OCI-LY3 (cell line): ENCODE measurements around the gene SOX12.

Experiments
- H2AFZ ChIP-seq: fragments of 200-600, 300-600 bp; shearing (Covaris generic); 2 replicates; pipeline ENCODE4 v1.6.0; 2014; ENCODE audit warnings: antibody characterized with exemption, low read depth, low read length
- H3K27ac ChIP-seq: fragments of 200-600, 300-600 bp; sonication (generic); 2 replicates; pipeline ENCODE4 v1.5.1; 2014; ENCODE audit warnings: mild to moderate bottlenecking, low read length, moderate library complexity, mixed read lengths
- H3K27me3 ChIP-seq: fragments of 200-600, 300-600 bp; sonication (generic); 2 replicates; pipeline ENCODE4 v1.6.1; 2014; ENCODE audit warnings: low read depth, low read length, mixed read lengths
- H3K36me3 ChIP-seq: fragments of 200-600, 300-600 bp; sonication (generic); replicated peaks from 2 replicates; pipeline ENCODE3; 2014; ENCODE audit warnings: low read depth, low read length, mixed read lengths
- H3K4me1 ChIP-seq: fragments of 300-600, 200-600 bp; sonication (generic); 2 replicates; pipeline ENCODE4 v1.6.1; 2014; ENCODE audit warnings: low read length, mixed read lengths
- H3K4me2 ChIP-seq: fragments of 200-600, 300-600 bp; sonication (generic); 2 replicates; pipeline ENCODE4 v1.6.1; 2014; ENCODE audit warnings: low read length, mixed read lengths
- H3K4me3 ChIP-seq: fragments of 300-600, 200-600 bp; sonication (generic); 2 replicates; pipeline ENCODE4 v1.5.1; 2014; ENCODE audit warnings: antibody characterized with exemption, mild to moderate bottlenecking, low read length, moderate library complexity
- H3K79me2 ChIP-seq: fragments of 300-600, 200-600 bp; shearing (Covaris generic); 2 replicates; pipeline ENCODE4 v1.6.1; 2014; ENCODE audit warnings: mild to moderate bottlenecking, low read length, mixed read lengths
- H3K9ac ChIP-seq: fragments of 300-600, 200-600 bp; shearing (Covaris generic); 2 replicates; pipeline ENCODE4 v1.6.0; 2014; ENCODE audit warnings: mild to moderate bottlenecking, low read length, moderate library complexity
- H3K9me3 ChIP-seq: fragments of 200-600, 300-600 bp; shearing (Covaris generic); 2 replicates; pipeline ENCODE4 v1.6.1; 2014; ENCODE audit warnings: low read length, mixed read lengths; ENCODE audit not compliant: insufficient read depth
- H4K20me1 ChIP-seq: fragments of 200-600, 300-600 bp; sonication (generic); 2 replicates; pipeline ENCODE4 v1.6.1; 2016; ENCODE audit warnings: low read length, mixed read lengths; ENCODE audit not compliant: insufficient read depth
- EZH2phosphoT487 ChIP-seq: fragments of 200-600 bp; shearing (Covaris generic); IDR thresholded peaks from 2 replicates; pipeline ENCODE4 v1.6.1; 2018; ENCODE audit warnings: antibody characterized with exemption, mixed run types, low read depth
- TF ChIP-seq, protein P1 (sequence below): fragments of 200-600, 300-600 bp; sonication (generic); IDR thresholded peaks from 2 replicates; pipeline ENCODE4 v1.5.1; 2014; ENCODE audit warnings: antibody characterized with exemption, low read length, low read depth

Gene SOX12

DNA sequence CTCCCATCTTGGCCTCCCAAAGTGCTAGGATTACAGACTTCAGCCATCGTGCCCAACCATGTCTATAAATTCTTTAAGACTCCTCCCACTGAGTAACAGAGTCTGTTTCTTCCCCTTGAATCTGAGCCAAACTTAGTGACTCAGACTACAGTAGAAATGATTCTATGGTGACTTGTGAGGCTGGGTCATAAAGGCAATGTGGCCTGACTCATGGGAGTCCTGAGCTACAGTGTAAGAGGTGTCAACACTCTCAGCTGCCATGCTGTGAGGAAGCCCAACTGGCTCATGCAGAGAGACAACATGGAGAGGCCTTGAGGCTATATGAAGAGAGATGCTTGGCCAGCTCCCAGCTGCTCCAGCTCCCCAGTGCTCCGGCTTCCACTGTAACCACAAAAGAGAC is 16.3 kb downstream of the SOX12 start:
- H3K9ac ChIP-seq = no peak overlapping the region
- H3K27me3 ChIP-seq = no peaks in the 10 kb centered on the region
- TF ChIP-seq, protein P1, sequence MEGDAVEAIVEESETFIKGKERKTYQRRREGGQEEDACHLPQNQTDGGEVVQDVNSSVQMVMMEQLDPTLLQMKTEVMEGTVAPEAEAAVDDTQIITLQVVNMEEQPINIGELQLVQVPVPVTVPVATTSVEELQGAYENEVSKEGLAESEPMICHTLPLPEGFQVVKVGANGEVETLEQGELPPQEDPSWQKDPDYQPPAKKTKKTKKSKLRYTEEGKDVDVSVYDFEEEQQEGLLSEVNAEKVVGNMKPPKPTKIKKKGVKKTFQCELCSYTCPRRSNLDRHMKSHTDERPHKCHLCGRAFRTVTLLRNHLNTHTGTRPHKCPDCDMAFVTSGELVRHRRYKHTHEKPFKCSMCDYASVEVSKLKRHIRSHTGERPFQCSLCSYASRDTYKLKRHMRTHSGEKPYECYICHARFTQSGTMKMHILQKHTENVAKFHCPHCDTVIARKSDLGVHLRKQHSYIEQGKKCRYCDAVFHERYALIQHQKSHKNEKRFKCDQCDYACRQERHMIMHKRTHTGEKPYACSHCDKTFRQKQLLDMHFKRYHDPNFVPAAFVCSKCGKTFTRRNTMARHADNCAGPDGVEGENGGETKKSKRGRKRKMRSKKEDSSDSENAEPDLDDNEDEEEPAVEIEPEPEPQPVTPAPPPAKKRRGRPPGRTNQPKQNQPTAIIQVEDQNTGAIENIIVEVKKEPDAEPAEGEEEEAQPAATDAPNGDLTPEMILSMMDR = no peak
- TF ChIP-seq EZH2phosphoT487 = no peak
- H4K20me1 ChIP-seq = no peaks in the 10 kb centered on the region
- H3K36me3 ChIP-seq = peaks cover 4% of the 10 kb centered on the region
- no peak overlapping the region for H3K27ac ChIP-seq
- H3K9me3 ChIP-seq = no peaks in the 10 kb centered on the region
- no peak overlapping the region for H3K4me3 ChIP-seq
- no peak overlapping the region for H2AFZ ChIP-seq
- no peak overlapping the region for H3K4me2 ChIP-seq
- no peaks in the 10 kb centered on the region for H3K79me2 ChIP-seq
- peaks cover 23% of the 10 kb centered on the region for H3K4me1 ChIP-seq

DNA sequence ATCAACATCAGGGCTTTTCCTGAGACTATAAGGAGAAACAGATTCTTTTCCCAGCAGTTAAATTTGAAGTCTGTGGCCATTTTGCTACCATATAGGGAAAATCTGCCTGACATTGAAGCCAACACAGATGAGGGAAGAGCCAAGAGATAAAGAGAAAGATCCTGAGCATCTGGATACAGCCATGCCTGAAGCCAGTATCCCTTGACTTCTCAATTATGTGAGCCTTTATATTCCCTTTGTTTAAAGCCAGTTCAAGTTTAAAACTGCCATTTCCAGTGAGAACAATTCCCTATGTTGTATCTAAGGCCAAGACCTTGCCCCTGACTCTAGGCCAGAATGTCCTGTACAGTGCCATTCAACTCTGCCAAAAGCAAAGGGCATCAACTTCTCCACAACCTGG is 17.8 kb downstream of the SOX12 start:
- Histone ChIP-seq H3K4me2 (no peak overlapping the region), H3K27me3 (no peaks in the 10 kb centered on the region), H3K36me3 (peaks cover 4% of the 10 kb centered on the region), H3K9me3 (no peaks in the 10 kb centered on the region), H3K4me3 (no peak overlapping the region), H4K20me1 (no peaks in the 10 kb centered on the region), H3K9ac (no peak overlapping the region), H2AFZ (no peak overlapping the region), H3K79me2 (no peaks in the 10 kb centered on the region), H3K4me1 (peaks cover 13% of the 10 kb centered on the region), H3K27ac (no peak overlapping the region)
- no peak for TF ChIP-seq EZH2phosphoT487
- TF ChIP-seq, protein P1 = no peak

- no peaks in the 10 kb centered on the region for H3K79me2 ChIP-seq
- no peaks in the 10 kb centered on the region for H3K9me3 ChIP-seq
- no peaks in the 10 kb centered on the region for H3K27me3 ChIP-seq
- H3K4me2 ChIP-seq = peak overlapping the region; percentile 95
- H3K27ac ChIP-seq = no peak overlapping the region
- no peak for TF ChIP-seq EZH2phosphoT487
- TF ChIP-seq, protein P1 = no peak
- peak overlapping the region; percentile 81 for H3K4me3 ChIP-seq
- peak overlapping the region; percentile 90 for H3K9ac ChIP-seq
- peak overlapping the region; percentile 40 for H2AFZ ChIP-seq
- H4K20me1 ChIP-seq = no peaks in the 10 kb centered on the region
- H3K4me1 ChIP-seq = peaks cover 12% of the 10 kb centered on the region
- peaks cover 7% of the 10 kb centered on the region for H3K36me3 ChIP-seq
Measured at GRCh38 chr20:346033-346639, 20.8 kb downstream of the SOX12 start.

- Histone ChIP-seq H3K79me2 (no peaks in the 10 kb centered on the region), H3K27me3 (no peaks in the 10 kb centered on the region), H3K27ac (peak within 1 kb of the TSS; percentile 53), H3K9ac (peak within 1 kb of the TSS; percentile 90), H4K20me1 (no peaks in the 10 kb centered on the region), H2AFZ (peak within 1 kb of the TSS; percentile 48), H3K4me3 (peak within 1 kb of the TSS; percentile 81), H3K9me3 (no peaks in the 10 kb centered on the region), H3K36me3 (peaks cover 7% of the 10 kb centered on the region), H3K4me2 (peak within 1 kb of the TSS; percentile 95), H3K4me1 (peaks cover 12% of the 10 kb centered on the region)
- no peak for TF ChIP-seq EZH2phosphoT487
- TF ChIP-seq, protein P1 = no peak
Measured at GRCh38 chr20:346640-347316, 21.4 kb downstream of the SOX12 start, which contains the start of gene NRSN2. TSS of gene NRSN2 (plus strand) at chr20:347111. CDS start at chr20:349644, 2,533 bp downstream.
